Prostate gland (tissue), 2 donors: ENCODE results near the gene BBS9. TPM values are rescaled to one million over a fixed set of nuclear protein-coding genes. Genes with fewer than 3 reads are reported as not detected.

Experiments used
- DNase-seq: peaks from one replicate; pipeline ENCODE4 v3.0.0-alpha.2; 2019; ENCODE audit warnings: low spot score
- H3K27ac ChIP-seq, 2 donors: fragments of 200-600 bp; sonication (generic); 2 replicates each; pipeline ENCODE4 v1.5.1; 2017 to 2019
- H3K27me3 ChIP-seq: fragments of 200-600 bp; sonication (generic); replicated peaks from 2 replicates; pipeline ENCODE4 v1.5.1; 2019; ENCODE audit not compliant: insufficient read depth
- H3K36me3 ChIP-seq, 2 donors: fragments of 200-600 bp; sonication (generic); 1 replicate in 1 of 2; 2 replicates in 1 of 2; pipeline versions ENCODE4 v1.5.1 to v1.8.1; 2017 to 2019
- H3K4me1 ChIP-seq: fragments of 200-600 bp; sonication (generic); replicated peaks from 2 replicates; pipeline ENCODE4 v1.5.1; 2019
- H3K4me3 ChIP-seq, 2 donors: fragments of 200-600 bp; sonication (generic); 2 replicates each; pipeline ENCODE4 v1.5.1; 2017 to 2019
- H3K9me3 ChIP-seq: fragments of 200-600 bp; sonication (generic); 2 replicates; pipeline ENCODE4 v1.5.1; 2017
- CTCF ChIP-seq, 4 experiments: fragments of 200-600 bp in 2 of 4; fragments of 450-650 bp in 2 of 4; sonication (generic) in 2 of 4; IDR thresholded peaks; 1 replicate in 3 of 4; 2 replicates in 1 of 4; pipeline ENCODE4 v1.5.1; 2016 to 2019; ENCODE audit warnings: antibody characterized with exemption in 4 of 4, mild to moderate bottlenecking in 2 of 4, moderate library complexity in 2 of 4
- POLR2A ChIP-seq: fragments of 450-650 bp; IDR thresholded peaks from one replicate; pipeline ENCODE4 v1.6.1; 2016; ENCODE audit warnings: antibody characterized with exemption, mild to moderate bottlenecking
- POLR2AphosphoS5 ChIP-seq: sonication (generic); formaldehyde crosslinking; IDR thresholded peaks from one replicate; pipeline ENCODE4 v1.6.1; 2017; ENCODE audit warnings: antibody characterized with exemption
- WGBS: methylation state at CpG from one replicate; pipeline ENCODE4 v1.1.5; 2018; 5-methylcytosine and 5-hydroxymethylcytosine counted together
- intact Hi-C: fragments of 100-400 bp; cut with DNase I; formaldehyde crosslinking; loops from one replicate; pipeline ENCODE4 v1.14.2; 2022
- total RNA-seq, 2 donors: library from RNA; depleted of rRNA; stranded (reverse); fragments of >200 nt; gene quantifications; one replicate each; pipeline ENCODE4 v1.1.0, GENCODE V29; 2016

BBS9 gene
- total RNA-seq, 2 donors from 2014 or later = 19.6 to 36.8 TPM

GRCh38 chr7:33196221-33196620 is 66.9 kb downstream of the BBS9 start:
- H3K27ac ChIP-seq = no peak overlapping the region
- no peaks in the 10 kb centered on the region for H3K9me3 ChIP-seq
- 81% methylated on average over 2 of the region's 2 CpGs for WGBS
- DNase-seq = no peak
- intact Hi-C loops = no loop called here
- H3K4me3 ChIP-seq = no peak overlapping the region
- no peaks in the 10 kb centered on the region for H3K27me3 ChIP-seq
- TF ChIP-seq POLR2A (no peak), POLR2AphosphoS5 (no peak), CTCF (IDR thresholded peaks at IDR 0.05) (no peak)
- H3K4me1 ChIP-seq = no peaks in the 10 kb centered on the region
- no peaks in the 10 kb centered on the region for H3K36me3 ChIP-seq

GRCh38 chr7:33200282-33200681 is 70.9 kb downstream of the BBS9 start:
- TF ChIP-seq POLR2A (no peak), POLR2AphosphoS5 (no peak), CTCF (IDR thresholded peaks at IDR 0.05) (no peak)
- no peaks in the 10 kb centered on the region for H3K36me3 ChIP-seq
- no peak for DNase-seq
- H3K4me3 ChIP-seq = no peak overlapping the region
- no peaks in the 10 kb centered on the region for H3K4me1 ChIP-seq
- no peaks in the 10 kb centered on the region for H3K9me3 ChIP-seq
- WGBS = 97% methylated on average over 1 of the region's 1 CpG
- no peaks in the 10 kb centered on the region for H3K27me3 ChIP-seq
- intact Hi-C loops = no loop called here
- no peak overlapping the region for H3K27ac ChIP-seq

GRCh38 chr7:33201821-33202220 is 72.5 kb downstream of the BBS9 start:
- 94% methylated on average over 2 of the region's 2 CpGs for WGBS
- intact Hi-C loops = no loop called here
- TF ChIP-seq CTCF (IDR thresholded peaks at IDR 0.05) = no peak
- no peak for TF ChIP-seq POLR2A
- TF ChIP-seq POLR2AphosphoS5 = no peak
- Histone ChIP-seq H3K27ac (no peak overlapping the region), H3K36me3 (no peaks in the 10 kb centered on the region), H3K4me3 (no peak overlapping the region), H3K9me3 (no peaks in the 10 kb centered on the region), H3K4me1 (no peaks in the 10 kb centered on the region), H3K27me3 (no peaks in the 10 kb centered on the region)
- no peak for DNase-seq

- Histone ChIP-seq H3K9me3 (no peaks in the 10 kb centered on the region), H3K27ac (no peak overlapping the region), H3K36me3 (no peaks in the 10 kb centered on the region), H3K27me3 (no peaks in the 10 kb centered on the region), H3K4me1 (no peaks in the 10 kb centered on the region), H3K4me3 (no peak overlapping the region)
- TF ChIP-seq CTCF (IDR thresholded peaks at IDR 0.05) (no peak), POLR2AphosphoS5 (no peak), POLR2A (no peak)
- 100% methylated on average over 1 of the region's 1 CpG for WGBS
- intact Hi-C loops = no loop called here
- no peak for DNase-seq
These were observed 81.6 kb downstream of the BBS9 start for GRCh38 chr7:33210958-33211357.

GRCh38 chr7:33212144-33212543 is 82.8 kb downstream of the BBS9 start:
- DNase-seq = no peak
- no peak overlapping the region for H3K4me3 ChIP-seq
- 91% methylated on average over 2 of the region's 2 CpGs for WGBS
- H3K36me3 ChIP-seq = no peaks in the 10 kb centered on the region
- intact Hi-C loops = no loop called here
- H3K27me3 ChIP-seq = no peaks in the 10 kb centered on the region
- no peaks in the 10 kb centered on the region for H3K9me3 ChIP-seq
- H3K27ac ChIP-seq = no peak overlapping the region
- H3K4me1 ChIP-seq = no peaks in the 10 kb centered on the region
- TF ChIP-seq CTCF (IDR thresholded peaks at IDR 0.05) (no peak), POLR2A (no peak), POLR2AphosphoS5 (no peak)
